Gastrocnemius medialis (tissue), 4 donors: ENCODE measurements around the gene EVL.

Experiments used
- POLR2A ChIP-seq, 2 donors: fragments of 450-650 bp; IDR thresholded peaks; one replicate each; pipeline ENCODE4 v1.6.1; 2017; ENCODE audit warnings: antibody characterized with exemption in 2 of 2, mild to moderate bottlenecking in 2 of 2, moderate library complexity in 2 of 2
- TF ChIP-seq, protein P1 (sequence below), 5 experiments: fragments of 450-650 bp in 3 of 5; fragments of 200-600 bp in 2 of 5; sonication (generic) in 2 of 5; IDR thresholded peaks in 4 of 5; conservative IDR thresholded peaks in 1 of 5; 1 replicate in 4 of 5; 2 replicates in 1 of 5; pipeline ENCODE4 v1.5.1; 2016 to 2019; ENCODE audit warnings: antibody characterized with exemption in 5 of 5, mild to moderate bottlenecking in 3 of 5, moderate library complexity in 3 of 5

GRCh38 chr14:100022772-100023451 is 42.3 kb upstream of the EVL start:
- TF ChIP-seq, protein P1, sequence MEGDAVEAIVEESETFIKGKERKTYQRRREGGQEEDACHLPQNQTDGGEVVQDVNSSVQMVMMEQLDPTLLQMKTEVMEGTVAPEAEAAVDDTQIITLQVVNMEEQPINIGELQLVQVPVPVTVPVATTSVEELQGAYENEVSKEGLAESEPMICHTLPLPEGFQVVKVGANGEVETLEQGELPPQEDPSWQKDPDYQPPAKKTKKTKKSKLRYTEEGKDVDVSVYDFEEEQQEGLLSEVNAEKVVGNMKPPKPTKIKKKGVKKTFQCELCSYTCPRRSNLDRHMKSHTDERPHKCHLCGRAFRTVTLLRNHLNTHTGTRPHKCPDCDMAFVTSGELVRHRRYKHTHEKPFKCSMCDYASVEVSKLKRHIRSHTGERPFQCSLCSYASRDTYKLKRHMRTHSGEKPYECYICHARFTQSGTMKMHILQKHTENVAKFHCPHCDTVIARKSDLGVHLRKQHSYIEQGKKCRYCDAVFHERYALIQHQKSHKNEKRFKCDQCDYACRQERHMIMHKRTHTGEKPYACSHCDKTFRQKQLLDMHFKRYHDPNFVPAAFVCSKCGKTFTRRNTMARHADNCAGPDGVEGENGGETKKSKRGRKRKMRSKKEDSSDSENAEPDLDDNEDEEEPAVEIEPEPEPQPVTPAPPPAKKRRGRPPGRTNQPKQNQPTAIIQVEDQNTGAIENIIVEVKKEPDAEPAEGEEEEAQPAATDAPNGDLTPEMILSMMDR (IDR thresholded peaks at IDR 0.05 in 4 of 5, conservative IDR thresholded peaks at IDR 0.05 in 1 of 5) = peak in 1 of 5 experiments; percentile 14
- no peak for TF ChIP-seq POLR2A (IDR thresholded peaks at IDR 0.05)
